Neuronal stem cell (in vitro differentiated cells): Measurements from ENCODE around the gene FAM50A.

ENCODE experiments used
- DNase-seq: peaks from one replicate; pipeline ENCODE4 v3.0.0-alpha.2; 2013; ENCODE audit warnings: low spot score
- H2AFZ ChIP-seq: one replicate; pipeline ENCODE4 v1.6.1; 2013; ENCODE audit warnings: mild to moderate bottlenecking, low read length, inconsistent platforms
- H2AK5ac ChIP-seq: 2 replicates; pipeline ENCODE4 v1.6.1; 2013; ENCODE audit warnings: low read depth, mild to moderate bottlenecking, inconsistent platforms, low read length, moderate library complexity, mixed read lengths
- H2BK120ac ChIP-seq: 2 replicates; pipeline ENCODE4 v1.6.1; 2013; ENCODE audit warnings: low read depth, mild to moderate bottlenecking, inconsistent platforms, low read length, moderate library complexity, mixed read lengths
- H2BK12ac ChIP-seq: one replicate; pipeline ENCODE4 v1.6.1; 2013; ENCODE audit warnings: low read length, inconsistent platforms
- H2BK15ac ChIP-seq: 2 replicates; pipeline ENCODE4 v1.6.1; 2013; ENCODE audit warnings: mild to moderate bottlenecking, low read length, inconsistent platforms, mixed read lengths
- H2BK5ac ChIP-seq: one replicate; pipeline ENCODE4 v1.6.1; 2013; ENCODE audit warnings: inconsistent platforms, mild to moderate bottlenecking, low read length, moderate library complexity
- H3K14ac ChIP-seq: one replicate; pipeline ENCODE4 v1.6.1; 2013; ENCODE audit warnings: low read length, inconsistent platforms
- H3K18ac ChIP-seq: 2 replicates; pipeline ENCODE4 v1.6.1; 2013; ENCODE audit warnings: low read length, inconsistent platforms
- H3K23ac ChIP-seq: 2 replicates; pipeline ENCODE4 v1.6.1; 2013; ENCODE audit warnings: low read depth, mild to moderate bottlenecking, mixed read lengths, low read length, inconsistent platforms; ENCODE audit not compliant: poor library complexity
- H3K27ac ChIP-seq: replicated peaks from 3 replicates; pipeline ENCODE4 v1.5.1; 2013; ENCODE audit warnings: low read length, inconsistent platforms
- H3K27me3 ChIP-seq, 3 experiments: 2 replicates each; pipeline ENCODE4 v1.6.1; 2013; ENCODE audit warnings: low read length in 3 of 3, mild to moderate bottlenecking in 2 of 3, inconsistent platforms in 1 of 3, low read depth in 1 of 3, mixed read lengths in 1 of 3, moderate library complexity in 1 of 3; ENCODE audit not compliant: control insufficient read depth in 3 of 3, insufficient read depth in 3 of 3
- H3K36me3 ChIP-seq, 2 donors: replicated peaks in 1 of 2; 2 replicates each; pipeline ENCODE4 v1.6.1; 2013; ENCODE audit warnings: low read length in 2 of 2; ENCODE audit not compliant: control insufficient read depth in 2 of 2, insufficient read depth in 2 of 2
- H3K4ac ChIP-seq: 2 replicates; pipeline ENCODE4 v1.6.1; 2013; ENCODE audit warnings: inconsistent platforms, mild to moderate bottlenecking, low read length, moderate library complexity
- H3K4me1 ChIP-seq, 2 donors: 1 replicate in 1 of 2; 2 replicates in 1 of 2; pipeline ENCODE4 v1.6.1; 2013; ENCODE audit warnings: low read length in 2 of 2, low read depth in 1 of 2; ENCODE audit not compliant: control insufficient read depth in 2 of 2, insufficient read depth in 1 of 2
- H3K4me2 ChIP-seq: one replicate; pipeline ENCODE4 v1.6.1; 2013; ENCODE audit warnings: mild to moderate bottlenecking, low read length, inconsistent platforms; ENCODE audit not compliant: insufficient read depth, poor library complexity, severe bottlenecking
- H3K4me3 ChIP-seq, 2 donors: 2 replicates each; pipeline ENCODE4 v1.5.1; 2013; ENCODE audit warnings: low read length in 2 of 2, mild to moderate bottlenecking in 2 of 2, inconsistent platforms in 1 of 2, moderate library complexity in 1 of 2
- H3K79me1 ChIP-seq: one replicate; pipeline ENCODE4 v1.6.1; 2013; ENCODE audit warnings: low read depth, mild to moderate bottlenecking, inconsistent platforms, low read length, moderate library complexity
- H3K9ac ChIP-seq: one replicate; pipeline ENCODE4 v1.6.1; 2013; ENCODE audit warnings: mild to moderate bottlenecking, low read depth, low read length, inconsistent platforms; ENCODE audit not compliant: poor library complexity
- H3K9me3 ChIP-seq, 2 donors: replicated peaks in 1 of 2; 2 replicates each; pipeline versions ENCODE3 to v1.6.1; 2013; ENCODE audit warnings: low read length in 2 of 2, mild to moderate bottlenecking in 2 of 2, inconsistent platforms in 1 of 2, low read depth in 1 of 2, mixed read lengths in 1 of 2, moderate library complexity in 1 of 2; ENCODE audit not compliant: control insufficient read depth in 2 of 2, insufficient read depth in 1 of 2
- H4K8ac ChIP-seq: one replicate; pipeline ENCODE4 v1.6.1; 2013; ENCODE audit warnings: low read depth, mild to moderate bottlenecking, inconsistent platforms, low read length, moderate library complexity
- H4K91ac ChIP-seq: one replicate; pipeline ENCODE4 v1.6.1; 2013; ENCODE audit warnings: low read length, low read depth, mild to moderate bottlenecking, inconsistent platforms; ENCODE audit not compliant: poor library complexity
- WGBS, 2 donors: extraction: QIAGEN DNeasy Blood & Tissue Kit; methylation state at CpG; one replicate each; pipeline ENCODE4 v1.1.7; 2013; ENCODE audit warnings: missing lambda C conversion rate in 2 of 2, mixed read lengths in 1 of 2; ENCODE audit not compliant: insufficient read length in 2 of 2, insufficient replicate concordance in 1 of 2; ENCODE audit errors: extremely low coverage in 2 of 2; 5-methylcytosine and 5-hydroxymethylcytosine counted together

Gene FAM50A

DNA sequence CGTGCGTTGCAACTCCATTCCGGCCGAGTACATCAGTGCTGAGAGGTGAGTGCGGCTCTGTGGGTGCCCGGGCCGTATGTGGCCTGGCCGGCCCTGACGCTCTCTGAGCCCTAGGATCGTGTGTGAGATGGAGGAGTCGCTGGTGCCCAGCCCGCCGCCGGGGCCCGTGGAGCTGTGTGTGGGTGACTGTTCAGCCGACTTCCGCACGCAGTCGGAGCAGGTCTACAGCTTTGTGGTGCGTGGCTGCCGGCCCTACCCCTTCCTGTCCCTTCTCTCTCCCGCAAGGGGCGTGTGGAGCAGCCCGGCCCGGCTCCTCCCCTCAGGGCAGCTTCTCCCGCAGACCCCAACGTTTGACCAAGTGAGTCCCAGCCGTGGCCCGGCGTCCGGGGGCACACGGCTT is 22.1 kb downstream of the FAM50A start:
- H4K91ac ChIP-seq: no peak overlapping the region
- H3K18ac ChIP-seq: no peak overlapping the region
- no peak overlapping the region for H3K4me3 ChIP-seq
- H2BK120ac ChIP-seq: no peak overlapping the region
- H4K8ac ChIP-seq: no peak overlapping the region
- H3K4me2 ChIP-seq: no peak overlapping the region
- no peak overlapping the region for H2AFZ ChIP-seq
- peaks cover 16 to 76% of the 10 kb centered on the region in 2 donors for H3K36me3 ChIP-seq
- no peak overlapping the region for H3K9ac ChIP-seq
- no peak for DNase-seq
- H3K27ac ChIP-seq: no peak overlapping the region
- no peak overlapping the region for H2BK15ac ChIP-seq
- no peaks in the 10 kb centered on the region for H3K27me3 ChIP-seq
- no peaks in the 10 kb centered on the region for H3K9me3 ChIP-seq
- WGBS, 2 donors: no CpG with 5 or more reads among the region's 32 CpGs
- H2AK5ac ChIP-seq: no peak overlapping the region
- H2BK5ac ChIP-seq: no peak overlapping the region
- no peak overlapping the region for H3K23ac ChIP-seq
- H3K79me1 ChIP-seq: peaks cover 2% of the 10 kb centered on the region
- H3K14ac ChIP-seq: no peak overlapping the region
- no peak overlapping the region for H3K4ac ChIP-seq
- H3K4me1 ChIP-seq: no peaks in the 10 kb centered on the region
- H2BK12ac ChIP-seq: no peak overlapping the region

DNA sequence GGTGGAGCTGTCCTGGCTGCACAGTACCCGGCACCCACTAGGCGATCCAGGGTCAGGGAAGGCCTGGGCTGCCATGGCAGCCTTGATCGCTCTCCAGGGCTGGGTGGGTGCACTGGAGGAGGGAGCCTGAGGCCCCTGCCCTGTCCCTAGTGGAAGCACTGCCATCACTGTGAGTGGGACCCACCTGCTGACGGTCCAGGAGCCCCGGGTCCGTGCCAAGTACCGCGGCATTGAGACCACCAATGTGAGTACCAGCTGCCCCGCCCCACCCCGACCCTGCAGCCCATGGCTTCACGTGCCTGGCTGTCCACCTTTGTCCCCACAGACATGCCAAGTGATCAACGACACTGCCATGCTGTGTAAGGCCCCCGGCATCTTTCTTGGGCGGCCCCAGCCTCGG is 23.0 kb downstream of the FAM50A start:
- no peak overlapping the region for H3K14ac ChIP-seq
- no peak overlapping the region for H3K4me2 ChIP-seq
- H3K27ac ChIP-seq: no peak overlapping the region
- H3K9ac ChIP-seq: no peak overlapping the region
- WGBS, 2 donors: no CpG with 5 or more reads among the region's 15 CpGs
- no peak for DNase-seq
- H2AK5ac ChIP-seq: no peak overlapping the region
- H2BK12ac ChIP-seq: no peak overlapping the region
- H3K9me3 ChIP-seq: no peaks in the 10 kb centered on the region
- no peak overlapping the region for H3K4me3 ChIP-seq
- H3K27me3 ChIP-seq: no peaks in the 10 kb centered on the region
- H4K8ac ChIP-seq: no peak overlapping the region
- H3K18ac ChIP-seq: no peak overlapping the region
- no peaks in the 10 kb centered on the region for H3K4me1 ChIP-seq
- no peak overlapping the region for H2AFZ ChIP-seq
- no peak overlapping the region for H3K23ac ChIP-seq
- H2BK15ac ChIP-seq: no peak overlapping the region
- H3K79me1 ChIP-seq: peaks cover 2% of the 10 kb centered on the region
- H3K36me3 ChIP-seq: peaks cover 16 to 76% of the 10 kb centered on the region in 2 donors
- no peak overlapping the region for H4K91ac ChIP-seq
- no peak overlapping the region for H2BK120ac ChIP-seq
- no peak overlapping the region for H2BK5ac ChIP-seq
- H3K4ac ChIP-seq: no peak overlapping the region

DNA sequence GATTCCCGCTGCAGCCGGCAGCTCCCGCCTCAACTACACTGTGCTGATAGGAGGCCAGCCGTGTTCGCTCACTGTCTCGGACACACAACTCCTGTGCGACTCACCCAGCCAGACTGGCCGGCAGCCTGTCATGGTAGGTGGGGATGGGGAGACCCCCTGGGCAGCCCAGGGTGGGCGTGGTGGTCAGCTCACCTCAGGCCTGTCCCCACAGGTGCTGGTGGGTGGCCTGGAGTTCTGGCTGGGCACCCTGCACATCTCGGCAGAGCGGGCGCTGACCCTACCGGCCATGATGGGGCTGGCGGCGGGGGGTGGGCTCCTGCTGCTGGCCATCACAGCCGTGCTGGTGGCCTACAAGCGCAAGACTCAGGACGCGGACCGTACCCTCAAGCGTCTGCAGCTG is 23.6 kb downstream of the FAM50A start:
- no peak overlapping the region for H3K23ac ChIP-seq
- H4K8ac ChIP-seq: no peak overlapping the region
- H2BK5ac ChIP-seq: no peak overlapping the region
- no peak overlapping the region for H2BK15ac ChIP-seq
- H3K27me3 ChIP-seq: no peaks in the 10 kb centered on the region
- no peak overlapping the region for H3K4me2 ChIP-seq
- H3K14ac ChIP-seq: no peak overlapping the region
- no peak overlapping the region for H3K9ac ChIP-seq
- H3K79me1 ChIP-seq: peaks cover 2% of the 10 kb centered on the region
- H3K18ac ChIP-seq: no peak overlapping the region
- no peaks in the 10 kb centered on the region for H3K4me1 ChIP-seq
- no peak overlapping the region for H3K4ac ChIP-seq
- DNase-seq: no peak
- no peak overlapping the region for H2BK120ac ChIP-seq
- H2AFZ ChIP-seq: no peak overlapping the region
- H3K27ac ChIP-seq: no peak overlapping the region
- no peak overlapping the region for H4K91ac ChIP-seq
- H3K36me3 ChIP-seq: peaks cover 16 to 76% of the 10 kb centered on the region in 2 donors
- no peak overlapping the region for H3K4me3 ChIP-seq
- no peaks in the 10 kb centered on the region for H3K9me3 ChIP-seq
- WGBS, 2 donors: no CpG with 5 or more reads among the region's 21 CpGs
- no peak overlapping the region for H2BK12ac ChIP-seq
- H2AK5ac ChIP-seq: no peak overlapping the region

DNA sequence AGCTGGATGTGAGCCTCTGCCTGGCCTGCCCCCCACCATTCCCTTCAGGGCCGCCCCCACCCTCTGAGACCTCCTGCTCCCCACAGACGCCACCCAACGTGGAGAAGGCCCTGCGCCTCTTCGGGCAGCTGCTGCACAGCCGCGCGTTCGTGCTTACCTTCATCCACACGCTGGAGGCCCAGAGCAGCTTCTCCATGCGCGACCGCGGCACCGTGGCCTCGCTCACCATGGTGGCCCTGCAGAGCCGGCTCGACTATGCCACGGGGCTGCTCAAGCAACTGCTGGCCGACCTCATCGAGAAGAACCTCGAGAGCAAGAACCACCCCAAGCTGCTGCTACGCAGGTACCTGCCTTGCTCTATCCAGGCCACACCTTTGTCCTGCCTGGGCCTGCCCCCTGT is 24.3 kb downstream of the FAM50A start:
- H3K4ac ChIP-seq: no peak overlapping the region
- H4K91ac ChIP-seq: no peak overlapping the region
- no peaks in the 10 kb centered on the region for H3K4me1 ChIP-seq
- H3K36me3 ChIP-seq: peaks cover 16 to 75% of the 10 kb centered on the region in 2 donors
- no peak overlapping the region for H3K9ac ChIP-seq
- no peak overlapping the region for H2BK15ac ChIP-seq
- H2AFZ ChIP-seq: no peak overlapping the region
- no peak overlapping the region for H3K18ac ChIP-seq
- no peak overlapping the region for H2BK5ac ChIP-seq
- no peak overlapping the region for H3K14ac ChIP-seq
- DNase-seq: no peak
- H3K4me2 ChIP-seq: no peak overlapping the region
- no peaks in the 10 kb centered on the region for H3K27me3 ChIP-seq
- H2BK12ac ChIP-seq: no peak overlapping the region
- WGBS, 2 donors: no CpG with 5 or more reads among the region's 23 CpGs
- no peak overlapping the region for H4K8ac ChIP-seq
- H3K79me1 ChIP-seq: peaks cover 2% of the 10 kb centered on the region
- H2AK5ac ChIP-seq: no peak overlapping the region
- H3K27ac ChIP-seq: no peak overlapping the region
- H3K9me3 ChIP-seq: no peaks in the 10 kb centered on the region
- H3K23ac ChIP-seq: no peak overlapping the region
- no peak overlapping the region for H2BK120ac ChIP-seq
- no peak overlapping the region for H3K4me3 ChIP-seq
